Right hindlimb (tissue), 1 donor: ENCODE results near the gene SMAP1.
"Not testable (repeated sequence)": the region's sequence is repeated elsewhere in the genome, so short reads cannot be mapped to it uniquely, and the experiment has no call there.

ENCODE experiments used
- DNase-seq: peaks from one replicate; pipeline ENCODE4 v3.0.0-alpha.2; 2018

The SMAP1 gene

GRCh38 chr6:70684794-70685493 is 17.3 kb downstream of the SMAP1 start:
- DNase-seq: no peak

GRCh38 chr6:70685494-70686180 is 18.0 kb downstream of the SMAP1 start:
- no peak for DNase-seq

- no peak for DNase-seq
These were observed 19.0 kb downstream of the SMAP1 start for GRCh38 chr6:70686548-70687133.

GRCh38 chr6:70693887-70694286 is 26.2 kb downstream of the SMAP1 start:
- no peak for DNase-seq

DNA sequence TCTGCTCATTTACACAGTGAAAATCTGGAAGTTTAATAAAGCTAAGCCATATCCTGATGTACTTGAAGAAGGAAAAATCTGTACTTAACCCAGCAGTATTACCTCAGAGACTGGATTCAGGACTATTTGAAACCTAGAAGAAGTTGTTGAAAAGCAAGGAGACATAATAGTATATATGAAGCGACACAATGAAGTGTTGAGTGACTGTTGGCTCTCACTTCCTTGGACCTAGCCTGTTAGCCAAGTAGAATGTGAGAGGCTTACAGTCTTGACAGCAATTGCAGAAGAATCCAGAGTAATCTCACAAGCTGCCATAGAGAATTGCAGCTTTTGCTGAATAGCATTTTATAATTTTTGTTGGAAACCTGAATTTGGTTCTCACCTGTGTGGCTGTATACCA is 26.7 kb downstream of the SMAP1 start:
- DNase-seq: no peak

GRCh38 chr6:70700922-70701876 is 33.5 kb downstream of the SMAP1 start:
- no peak for DNase-seq

GRCh38 chr6:70705772-70706171 is 38.1 kb downstream of the SMAP1 start:
- no peak for DNase-seq

DNA sequence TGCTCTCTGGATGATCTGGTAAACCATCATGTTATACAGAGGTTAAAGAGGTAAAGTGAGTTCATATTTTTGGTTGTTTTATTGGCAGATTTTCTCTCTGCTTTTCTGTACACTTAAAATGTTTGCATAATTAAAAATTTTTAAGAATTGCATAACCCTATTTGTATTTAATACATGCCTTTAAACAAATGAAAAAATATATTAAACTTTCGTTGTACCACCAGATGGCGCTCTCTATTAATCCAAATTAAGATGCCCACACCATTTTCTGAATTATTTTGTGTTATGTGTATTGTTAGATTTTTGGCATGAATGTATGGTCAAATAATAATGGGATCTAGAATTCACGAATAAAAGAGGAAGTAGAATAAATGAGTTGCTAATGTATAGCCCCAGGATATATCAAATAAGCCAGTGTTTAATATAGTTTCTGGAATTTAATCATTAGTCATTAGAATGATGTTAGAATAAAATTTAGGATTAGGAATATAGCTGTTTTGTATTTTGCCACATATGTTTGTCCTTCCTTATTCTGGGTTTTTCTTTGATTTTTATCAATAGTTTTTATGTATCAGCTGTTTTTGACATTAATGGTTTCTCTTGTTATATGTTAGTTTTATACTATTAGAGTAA is 38.9 kb downstream of the SMAP1 start:
- DNase-seq: no peak

DNA sequence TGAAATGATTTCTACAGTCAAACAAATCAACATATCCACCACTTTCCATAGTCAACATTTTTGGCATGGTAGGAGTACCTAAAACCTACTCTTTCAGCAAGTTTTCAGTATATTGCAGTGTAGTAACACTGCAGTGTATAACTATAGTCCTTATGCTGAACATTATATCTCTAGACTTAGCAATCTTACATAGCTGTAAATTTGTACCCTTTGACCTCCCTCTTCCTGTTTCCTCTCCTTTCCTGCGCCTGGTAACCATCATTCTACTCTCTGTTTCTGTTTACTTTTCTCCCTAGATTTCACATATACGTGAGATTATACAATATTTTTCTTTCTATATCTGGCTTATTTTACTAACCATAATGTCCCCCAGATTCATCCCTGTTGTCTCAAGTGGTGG is 40.2 kb downstream of the SMAP1 start:
- no peak for DNase-seq

GRCh38 chr6:70708448-70708847 is 40.8 kb downstream of the SMAP1 start:
- no peak for DNase-seq

- no peak for DNase-seq
These were observed 42.1 kb downstream of the SMAP1 start for GRCh38 chr6:70709826-70710225.

DNA sequence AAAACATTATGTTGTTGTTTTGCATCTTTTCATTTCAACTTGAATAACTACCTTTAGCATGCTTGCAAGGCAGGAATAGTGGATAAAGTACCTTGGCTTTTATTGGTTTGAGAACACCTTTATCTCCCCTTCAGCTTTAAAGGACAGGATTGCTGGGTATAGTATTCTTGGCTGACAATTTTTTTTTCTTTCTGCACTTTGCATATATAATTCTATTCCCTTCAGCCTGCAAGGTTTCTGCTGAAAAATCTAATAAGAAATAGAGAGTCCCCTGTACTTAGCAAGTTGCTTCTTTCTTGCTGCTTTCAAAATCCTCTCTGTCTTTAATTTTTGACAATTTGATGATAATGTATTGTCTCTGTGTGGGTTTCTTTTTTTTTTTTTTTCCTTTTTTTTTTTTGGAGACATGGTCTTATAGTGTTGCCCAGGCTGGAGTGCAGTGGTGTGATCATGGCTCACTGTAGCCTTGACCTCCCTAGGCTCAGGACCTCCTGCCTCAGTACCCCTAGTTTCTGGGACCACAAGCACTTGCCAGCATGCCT is 47.1 kb downstream of the SMAP1 start:
- DNase-seq: no peak

DNA sequence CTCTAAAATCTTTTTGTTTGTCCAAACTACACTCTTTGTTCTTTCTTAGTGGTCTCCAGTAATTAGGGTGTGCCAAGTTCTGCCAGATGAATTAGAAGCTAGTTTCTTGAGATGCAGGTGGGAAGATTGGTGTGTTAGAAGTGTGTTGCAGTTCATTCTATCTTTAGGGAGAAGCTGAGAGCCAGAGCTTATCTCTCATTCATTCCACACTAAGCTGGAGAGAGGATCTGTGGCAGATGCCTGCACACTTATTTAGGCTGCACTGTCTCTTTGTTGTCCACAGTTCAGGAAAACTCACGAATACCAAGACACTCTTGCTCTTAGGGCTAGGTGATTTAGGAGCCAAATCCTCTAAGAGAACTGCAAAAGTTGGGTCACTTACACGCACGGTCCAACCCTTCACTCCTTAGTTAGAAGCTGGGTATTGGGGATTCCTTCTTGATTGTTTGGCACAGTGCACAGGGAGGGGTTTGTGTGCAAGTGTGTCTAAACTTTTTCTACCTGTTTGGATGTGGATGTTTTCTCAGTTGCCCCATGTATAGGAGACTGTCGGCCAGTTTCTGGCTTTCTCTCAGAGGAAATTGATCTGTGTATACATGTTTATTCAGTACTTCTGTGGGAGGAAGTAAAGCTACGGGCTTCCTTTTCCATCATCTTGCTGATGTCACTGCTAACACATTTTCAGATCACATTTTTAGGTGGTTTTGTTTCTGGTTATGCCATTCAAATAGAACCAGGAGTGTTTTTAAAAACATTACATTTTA is 49.5 kb downstream of the SMAP1 start:
- no peak for DNase-seq

DNA sequence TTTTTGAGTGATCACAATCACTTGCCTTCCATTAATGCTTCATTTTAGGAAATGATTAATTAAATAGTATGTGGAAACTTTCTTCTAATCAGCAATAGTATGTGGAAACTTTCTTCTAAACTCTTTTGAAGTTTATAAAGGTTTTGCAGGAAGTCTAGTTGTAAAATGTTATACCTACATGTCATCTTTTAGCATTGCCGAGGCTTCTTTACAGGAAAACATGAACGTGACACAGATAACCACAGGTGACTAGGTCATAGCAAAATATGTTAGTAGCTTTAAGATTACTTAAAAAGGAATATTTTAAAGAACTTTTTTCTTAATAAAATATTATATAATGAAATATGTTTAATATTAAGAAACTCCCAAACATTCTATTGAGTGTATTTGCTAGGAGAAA is 56.8 kb downstream of the SMAP1 start:
- no peak for DNase-seq

GRCh38 chr6:70725817-70726415 is 58.2 kb downstream of the SMAP1 start:
- DNase-seq: no peak

- DNase-seq: no peak
These were observed 66.7 kb downstream of the SMAP1 start for GRCh38 chr6:70734381-70734780.

- DNase-seq: no peak
These were observed 67.3 kb downstream of the SMAP1 start for GRCh38 chr6:70734979-70735378.

GRCh38 chr6:70735513-70735912 is 67.8 kb downstream of the SMAP1 start:
- no peak for DNase-seq

GRCh38 chr6:70738028-70738427 is 70.3 kb downstream of the SMAP1 start:
- DNase-seq: no peak

- no peak for DNase-seq
These were observed 71.9 kb downstream of the SMAP1 start for GRCh38 chr6:70739534-70739933.

GRCh38 chr6:70740746-70741145 is 73.1 kb downstream of the SMAP1 start:
- not testable (repeated sequence) for DNase-seq
